ENCODE results near the gene SERGEF.

The SERGEF gene

GRCh38 chr11:17852246-17852645 is 160.6 kb downstream of the SERGEF start:
- no peak for DNase-seq

DNA sequence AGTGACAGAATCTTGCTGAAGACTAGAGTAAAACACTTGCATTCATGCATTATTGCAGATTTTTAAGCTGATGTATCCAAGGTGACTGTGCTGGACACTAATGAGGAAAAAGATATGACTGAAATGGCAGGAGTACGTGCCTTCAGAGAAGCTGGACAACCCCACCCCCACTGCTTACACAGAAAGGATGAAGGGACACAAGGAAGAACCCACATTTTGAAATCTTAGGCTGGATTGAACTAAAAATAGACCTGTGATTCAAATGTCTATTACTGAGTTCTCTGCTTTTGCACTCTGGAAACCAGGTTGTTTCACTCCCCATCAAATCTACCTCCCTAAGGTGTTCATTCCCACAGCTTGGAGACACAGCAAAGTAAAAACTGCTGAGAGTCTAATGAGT is 161.2 kb downstream of the SERGEF start:
- DNase-seq, result no peak

DNA sequence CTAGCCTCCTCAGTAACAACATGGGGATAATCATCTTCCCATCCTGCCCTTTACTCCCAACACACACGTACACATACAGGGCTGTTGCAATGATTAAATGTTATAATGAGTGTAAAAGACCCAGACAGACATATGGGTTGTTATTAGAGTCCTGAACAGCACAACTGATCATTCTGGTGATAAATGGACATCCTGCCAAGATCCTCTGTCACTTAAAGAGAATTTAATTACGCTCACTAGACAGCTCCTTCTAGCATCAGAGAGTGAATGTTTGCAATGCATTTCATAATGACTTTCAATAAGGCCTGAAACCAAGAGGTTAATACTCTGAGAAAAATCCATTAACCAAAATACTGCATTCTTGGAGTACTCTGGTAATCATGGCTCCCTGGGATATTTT is 162.5 kb downstream of the SERGEF start:
- no peak for DNase-seq

- no peak for DNase-seq
Measured at GRCh38 chr11:17848715-17849114, 164.1 kb downstream of the SERGEF start.

- peak; percentile 24 for DNase-seq
Measured at GRCh38 chr11:17846852-17847453, 165.9 kb downstream of the SERGEF start.

GRCh38 chr11:17845431-17845881 is 167.4 kb downstream of the SERGEF start:
- peak; percentile 81 for DNase-seq

DNA sequence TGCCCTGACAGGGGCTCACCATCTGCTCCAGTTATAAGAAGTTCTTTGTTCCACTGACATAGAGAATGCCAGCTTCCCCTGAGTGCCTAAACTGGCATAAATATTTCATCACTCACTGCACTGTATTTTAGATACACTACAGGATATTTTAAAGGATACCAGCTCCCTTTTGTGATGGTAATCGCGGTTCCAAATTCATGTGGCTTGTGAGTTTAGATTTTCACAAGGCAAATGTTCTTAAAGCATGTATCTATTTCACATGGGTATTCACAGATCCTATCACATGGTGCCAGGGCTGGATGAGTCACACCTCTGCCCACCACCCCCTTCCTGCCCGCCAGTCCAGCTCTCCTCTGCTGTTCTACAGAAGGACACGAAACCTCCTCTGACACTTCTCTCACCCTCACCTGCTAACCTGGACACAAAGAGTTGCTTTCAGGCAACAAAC is 172.7 kb downstream of the SERGEF start:
- no peak for DNase-seq

DNA sequence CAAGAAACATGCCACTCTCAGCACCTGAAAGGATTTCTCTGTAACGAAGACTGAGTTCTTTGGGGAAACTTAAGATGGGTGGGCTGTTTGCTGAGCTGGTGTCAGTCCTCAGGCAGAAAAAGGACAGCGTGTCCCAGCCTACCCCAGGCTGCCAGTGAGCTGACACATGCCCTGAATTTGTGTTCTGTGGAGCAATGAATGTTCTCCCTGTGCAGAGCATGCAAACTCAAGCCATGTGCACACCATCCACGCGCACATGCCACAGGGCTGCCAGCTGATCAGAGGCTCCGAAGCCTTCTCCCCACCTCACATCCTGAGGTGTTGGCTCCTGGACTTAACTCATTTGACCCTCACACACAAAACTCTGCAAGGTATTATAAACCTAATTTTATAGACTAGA is 173.4 kb downstream of the SERGEF start:
- no peak for DNase-seq

DNA sequence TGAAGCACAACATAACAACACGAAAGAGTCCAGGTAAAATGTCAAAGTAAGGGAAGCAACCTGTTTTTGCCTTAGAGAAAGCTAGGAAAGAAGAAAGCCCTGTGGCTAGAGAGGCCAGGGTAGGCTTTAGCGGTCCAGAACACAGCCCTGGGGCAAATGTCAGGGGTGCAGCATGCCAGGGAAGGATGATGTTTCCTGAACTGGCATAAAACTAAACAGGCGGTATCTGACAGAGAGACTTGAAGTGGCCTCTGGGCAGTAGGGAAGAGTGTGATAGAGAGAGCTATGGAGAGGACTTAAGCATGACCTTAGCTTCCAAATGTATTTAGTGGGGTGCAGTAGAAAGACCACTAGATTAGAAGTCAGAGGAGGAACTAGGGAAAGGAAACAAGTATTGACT is 174.7 kb downstream of the SERGEF start:
- DNase-seq, result no peak

DNA sequence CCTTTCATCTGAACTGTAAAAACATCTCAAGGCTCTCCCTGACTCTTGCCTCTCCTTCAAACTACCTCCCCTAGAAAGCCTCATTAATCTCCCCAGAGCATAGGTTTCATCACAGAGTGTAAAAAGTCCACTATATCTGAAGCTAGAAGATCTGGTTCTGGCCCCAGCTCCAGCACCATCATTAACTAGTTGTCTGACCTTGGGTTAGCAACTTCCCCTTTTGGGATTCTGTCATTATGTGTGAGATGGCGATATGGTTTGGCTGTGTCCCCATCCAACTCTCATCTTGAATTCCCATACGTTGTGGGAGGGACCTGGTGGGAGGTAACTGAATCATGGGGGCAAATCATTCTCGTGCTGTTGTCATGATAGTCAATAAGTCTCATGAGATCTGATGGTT is 181.0 kb downstream of the SERGEF start:
- DNase-seq, result no peak

DNA sequence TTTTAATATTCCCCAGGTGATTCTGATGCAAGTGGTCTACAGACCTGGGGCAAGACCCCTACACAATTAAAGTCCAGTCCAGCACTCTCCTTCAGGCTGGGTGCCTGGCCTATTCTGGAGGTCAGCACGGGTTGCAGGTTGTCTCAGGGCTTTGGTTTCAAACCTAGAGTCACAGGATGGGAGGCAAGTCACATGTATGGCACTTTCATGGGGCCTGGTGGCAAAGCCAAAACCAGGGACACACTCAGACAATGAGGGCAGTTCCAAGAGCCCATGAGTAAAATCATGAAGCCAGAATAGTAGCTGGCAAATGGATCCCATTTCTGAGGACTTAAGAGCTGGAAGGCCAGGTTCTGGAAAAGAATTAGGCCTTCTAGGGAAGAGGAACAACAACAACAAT is 181.6 kb downstream of the SERGEF start:
- no peak for DNase-seq

GRCh38 chr11:17828311-17828751 is 184.5 kb downstream of the SERGEF start:
- peak; percentile 44 for DNase-seq

- no peak for DNase-seq
Measured at GRCh38 chr11:17827006-17827405, 185.8 kb downstream of the SERGEF start.

DNA sequence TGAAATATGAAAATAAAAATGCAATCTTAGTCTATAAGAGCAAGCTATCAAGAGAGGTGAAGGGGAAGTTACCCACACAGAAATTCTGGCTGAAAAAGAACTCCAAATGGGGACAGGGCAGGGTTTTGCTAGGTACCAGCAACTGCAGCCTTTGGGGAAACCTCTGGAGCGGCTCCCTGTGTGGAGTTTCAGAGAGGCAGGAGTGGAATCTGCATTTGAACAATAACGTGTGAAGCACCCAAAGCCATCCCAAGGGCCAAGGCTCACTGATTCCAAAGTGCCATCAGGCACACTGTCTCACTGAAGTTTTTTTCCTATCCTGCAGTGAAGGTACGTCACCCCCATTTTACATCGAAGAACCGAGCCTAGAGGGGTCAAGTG is 190.5 kb downstream of the SERGEF start:
- DNase-seq, result no peak

DNA sequence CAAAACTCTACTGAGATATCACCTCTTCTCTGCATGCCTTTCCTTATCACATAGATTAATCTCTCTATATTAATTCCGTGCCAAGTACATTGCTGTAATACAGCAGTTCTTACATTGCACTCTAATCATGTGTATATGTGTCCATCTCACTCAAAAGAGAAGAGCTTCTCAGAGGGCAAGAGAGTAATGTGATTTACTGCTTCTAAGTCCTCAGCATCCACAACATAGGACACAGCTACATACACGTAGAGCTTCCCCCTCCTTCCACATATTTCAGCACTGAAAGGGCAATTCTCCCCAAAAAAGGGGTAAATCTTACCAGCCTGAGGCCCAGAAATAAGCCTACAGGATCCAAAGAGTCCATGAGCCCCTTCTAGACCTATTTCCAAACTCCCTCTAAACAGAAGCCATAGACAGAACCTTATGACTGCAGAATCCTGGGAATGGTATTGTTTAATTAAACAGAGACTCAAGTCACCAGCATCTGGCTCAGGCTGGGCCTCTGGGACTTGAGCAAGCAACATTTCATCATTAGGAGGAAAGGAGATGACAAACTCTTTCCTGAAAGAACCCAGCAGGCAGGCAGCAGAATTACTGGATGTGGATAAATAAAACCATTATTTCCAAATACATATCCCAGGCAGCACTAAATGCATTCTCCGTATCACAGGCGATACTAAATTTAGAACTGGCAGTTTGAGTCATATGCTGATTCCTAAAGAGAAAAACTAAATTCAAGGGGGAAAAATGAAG is 191.0 kb downstream of the SERGEF start:
- DNase-seq, result peak; percentile 78

- no peak for DNase-seq
Measured at GRCh38 chr11:17816232-17816931, 196.5 kb downstream of the SERGEF start.

GRCh38 chr11:17814546-17814945 is 198.3 kb downstream of the SERGEF start:
- no peak for DNase-seq

DNA sequence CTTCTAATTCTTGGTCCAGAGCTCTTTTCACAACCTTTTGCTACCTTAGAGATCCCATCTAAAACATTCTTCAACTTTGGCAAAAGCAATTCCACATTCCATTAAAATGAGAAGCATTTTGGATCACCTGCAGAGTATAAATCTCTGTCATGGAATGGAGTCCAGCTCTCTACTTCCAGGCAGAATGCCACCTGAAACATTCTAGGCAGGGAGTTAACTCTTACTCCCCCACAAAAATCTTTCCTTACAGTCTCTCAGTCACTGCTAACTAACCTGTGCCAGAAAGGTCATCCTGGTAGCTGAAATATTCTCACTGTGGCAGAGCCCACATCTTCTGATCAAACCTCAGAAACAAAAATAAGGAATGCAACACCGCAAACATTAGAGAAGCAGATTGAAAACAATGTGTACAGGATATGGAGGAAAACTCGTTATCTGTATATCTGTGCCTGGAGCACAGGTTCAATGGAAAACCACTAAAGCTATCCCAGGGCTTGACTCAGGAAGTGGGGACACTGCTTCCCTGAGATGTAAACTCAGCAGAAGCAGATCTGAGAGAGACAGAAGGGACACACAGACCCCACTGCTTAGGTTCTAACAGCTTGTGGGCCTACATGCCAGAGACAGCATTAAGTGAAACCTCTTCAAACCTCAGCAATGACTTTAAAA is 199.3 kb downstream of the SERGEF start:
- no peak for DNase-seq

DNA sequence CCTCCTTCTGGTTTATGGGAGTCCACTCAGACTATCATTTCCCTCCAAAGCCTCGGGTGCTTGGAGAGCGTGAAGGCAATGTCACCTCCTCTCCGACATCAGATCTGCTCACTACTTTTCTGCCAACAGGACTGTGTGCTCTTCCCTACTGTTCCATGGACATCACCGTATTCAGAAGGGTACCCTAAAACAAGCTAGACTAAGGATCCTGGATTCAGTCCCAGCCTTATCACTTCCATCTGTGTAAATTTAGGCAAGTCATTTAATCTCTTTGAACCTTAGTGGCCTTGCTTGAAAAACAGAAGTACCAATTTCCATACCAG is 200.0 kb downstream of the SERGEF start:
- DNase-seq, result no peak

- DNase-seq, result no peak
Measured at GRCh38 chr11:17812091-17812864, 200.6 kb downstream of the SERGEF start.

- DNase-seq, result no peak
Measured at GRCh38 chr11:17811352-17811751, 201.5 kb downstream of the SERGEF start.

GRCh38 chr11:17810746-17811145 is 202.1 kb downstream of the SERGEF start:
- DNase-seq, result peak; percentile 32

DNA sequence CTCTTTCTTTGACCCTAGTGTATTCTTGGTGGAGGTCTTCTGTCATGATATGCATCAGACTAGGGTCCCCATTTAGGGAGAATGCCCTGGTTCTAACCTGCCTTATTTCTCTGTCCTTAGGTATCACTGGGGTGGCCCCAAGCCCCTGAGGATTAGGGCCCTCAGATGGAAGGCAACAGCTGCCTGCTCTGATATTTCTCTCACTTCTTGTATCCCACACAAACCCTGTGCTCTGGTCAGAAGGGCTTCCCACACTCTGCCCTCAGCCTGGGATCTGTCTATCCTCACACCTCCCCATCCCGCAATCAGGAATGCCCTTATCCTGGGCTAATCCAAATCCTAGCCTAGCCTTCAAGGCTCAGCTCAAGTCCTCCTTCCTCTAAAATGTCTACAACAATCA is 202.8 kb downstream of the SERGEF start:
- no peak for DNase-seq

Data from fibroblast of skin of right quadriceps (primary cell).